Thyroid gland (tissue), 4 donors: ENCODE results near the gene TNNC1. TPM values are rescaled to one million over a fixed set of nuclear protein-coding genes. Genes with fewer than 3 reads are reported as not detected.

ENCODE experiments used
- DNase-seq, 2 donors: peaks; one replicate each; pipeline ENCODE4 v3.0.0-alpha.2; 2019
- H3K27ac ChIP-seq, 3 donors: fragments of 200-600 bp; sonication (generic); 1 replicate in 2 of 3; 2 replicates in 1 of 3; pipeline ENCODE4 v1.5.1; 2016 to 2019; ENCODE audit warnings: mild to moderate bottlenecking in 1 of 3, moderate library complexity in 1 of 3
- H3K27me3 ChIP-seq: fragments of 200-600 bp; sonication (generic); one replicate; pipeline ENCODE4 v1.5.1; 2019
- H3K36me3 ChIP-seq, 2 donors: fragments of 200-600 bp; sonication (generic); one replicate each; pipeline ENCODE4 v1.5.1; 2016 to 2019
- H3K4me1 ChIP-seq, 2 donors: fragments of 200-600 bp; sonication (generic); one replicate each; pipeline ENCODE4 v1.5.1; 2017 to 2019
- H3K4me3 ChIP-seq, 3 donors: fragments of 200-600 bp; sonication (generic); replicated peaks in 1 of 3; 1 replicate in 2 of 3; 2 replicates in 1 of 3; pipeline ENCODE4 v1.5.1; 2016; ENCODE audit warnings: mild to moderate bottlenecking in 1 of 3
- H3K9me3 ChIP-seq: fragments of 200-600 bp; sonication (generic); one replicate; pipeline ENCODE4 v1.5.1; 2017
- CTCF ChIP-seq, 6 experiments: fragments of 200-600 bp in 3 of 6; fragments of 450-650 bp in 3 of 6; sonication (generic) in 3 of 6; IDR thresholded peaks; one replicate each; pipeline ENCODE4 v1.5.1; 2016 to 2019; ENCODE audit warnings: antibody characterized with exemption in 6 of 6, mild to moderate bottlenecking in 2 of 6, inconsistent platforms in 1 of 6, moderate library complexity in 1 of 6
- POLR2A ChIP-seq, 2 donors: fragments of 450-650 bp; IDR thresholded peaks; one replicate each; pipeline ENCODE4 v1.6.1; 2017; ENCODE audit warnings: antibody characterized with exemption in 2 of 2, mild to moderate bottlenecking in 2 of 2, moderate library complexity in 1 of 2
- WGBS, 2 donors: methylation state at CpG; one replicate each; pipeline ENCODE4 v1.1.5; 2017; 5-methylcytosine and 5-hydroxymethylcytosine counted together
- intact Hi-C: fragments of 100-400 bp; cut with DNase I; formaldehyde crosslinking; loops from one replicate; pipeline ENCODE4 v1.15.1; 2023
- total RNA-seq, 4 donors: library from RNA; depleted of rRNA; stranded (reverse); fragments of >200 nt; gene quantifications; one replicate each; pipeline ENCODE4 v1.2.3, GENCODE V29; 2016

Gene TNNC1
- total RNA-seq, 4 donors from 2014 or later, result 4.0 to 43.5 (median 13.9) TPM

- H3K27me3 ChIP-seq, result no peaks in the 10 kb centered on the region
- H3K36me3 ChIP-seq, result no peaks in the 10 kb centered on the region
- peak in 1 of 2 donors; percentile 76 for TF ChIP-seq POLR2A (IDR thresholded peaks at IDR 0.05)
- peak in 5 of 6 experiments; percentile 60 to 82 (median 75) for TF ChIP-seq CTCF (IDR thresholded peaks at IDR 0.05)
- H3K9me3 ChIP-seq, result no peaks in the 10 kb centered on the region
- H3K27ac ChIP-seq, result no peak within 1 kb of the TSS
- H3K4me3 ChIP-seq, result no peak within 1 kb of the TSS
- 36 to 56% methylated on average over 6 to 9 of the region's 19 CpGs for WGBS, 2 donors
- H3K4me1 ChIP-seq, result peaks cover 6 to 21% of the 10 kb centered on the region in 2 donors
- peak; percentile 85 to 88 for DNase-seq
- intact Hi-C loops, result no loop called here
Measured at GRCh38 chr3:52444860-52445793, 8.7 kb downstream of the TNNC1 start, which contains the start of gene SEMA3G. SEMA3G (minus strand) TSS chr3:52445103; CDS start chr3:52445027, 76 bp downstream.

GRCh38 chr3:52443791-52444687 lies 9.8 kb downstream of the TNNC1 start:
- Histone ChIP-seq H3K4me3 (no peak overlapping the region), H3K9me3 (no peaks in the 10 kb centered on the region), H3K4me1 (peaks cover 0 to 11% of the 10 kb centered on the region in 2 donors), H3K27ac (no peak overlapping the region), H3K27me3 (no peaks in the 10 kb centered on the region), H3K36me3 (no peaks in the 10 kb centered on the region)
- no peak for DNase-seq
- WGBS, 2 donors, result 90 to 92% methylated on average over 22 to 24 of the region's 25 CpGs
- intact Hi-C loops, result no loop called here
- TF ChIP-seq CTCF (IDR thresholded peaks at IDR 0.05), result no peak
- TF ChIP-seq POLR2A (IDR thresholded peaks at IDR 0.05), result no peak

DNA sequence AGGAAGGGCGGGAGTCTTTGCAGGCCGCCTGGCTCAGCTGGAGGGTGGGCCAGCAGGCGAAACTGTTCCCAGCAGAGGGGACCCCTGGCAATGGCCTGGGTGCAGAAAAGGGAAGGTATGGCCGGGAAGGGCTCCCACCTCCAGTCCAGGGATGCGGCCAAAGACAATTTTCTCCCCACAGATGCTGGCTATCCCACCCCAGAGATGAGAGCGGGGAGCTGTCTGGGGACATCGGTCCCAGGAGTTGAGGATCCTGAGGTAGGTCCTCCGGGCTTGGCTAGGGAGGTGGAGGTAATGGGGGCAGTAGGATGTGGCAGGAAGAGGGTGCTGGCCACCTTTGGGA lies 10.6 kb downstream of the TNNC1 start:
- 89 to 98% methylated on average over 8 of the region's 8 CpGs for WGBS, 2 donors
- intact Hi-C loops, result no loop called here
- no peaks in the 10 kb centered on the region for H3K36me3 ChIP-seq
- H3K27ac ChIP-seq, result no peak overlapping the region
- H3K9me3 ChIP-seq, result no peaks in the 10 kb centered on the region
- DNase-seq, result no peak
- no peak for TF ChIP-seq CTCF (IDR thresholded peaks at IDR 0.05)
- TF ChIP-seq POLR2A (IDR thresholded peaks at IDR 0.05), result no peak
- no peaks in the 10 kb centered on the region for H3K27me3 ChIP-seq
- H3K4me3 ChIP-seq, result no peak overlapping the region
- peaks cover 0 to 7% of the 10 kb centered on the region in 2 donors for H3K4me1 ChIP-seq

- Histone ChIP-seq H3K27me3 (no peaks in the 10 kb centered on the region), H3K27ac (no peak overlapping the region), H3K4me3 (no peak overlapping the region), H3K9me3 (no peaks in the 10 kb centered on the region), H3K36me3 (no peaks in the 10 kb centered on the region), H3K4me1 (peaks cover 0 to 7% of the 10 kb centered on the region in 2 donors)
- 83 to 89% methylated on average over 16 of the region's 16 CpGs for WGBS, 2 donors
- no peak for TF ChIP-seq POLR2A (IDR thresholded peaks at IDR 0.05)
- TF ChIP-seq CTCF (IDR thresholded peaks at IDR 0.05), result no peak
- intact Hi-C loops, result no loop called here
- no peak for DNase-seq
Measured at GRCh38 chr3:52442409-52443267, 11.2 kb downstream of the TNNC1 start.
